ENCODE results near the gene NTMT1. TPM values are rescaled to one million over a fixed set of nuclear protein-coding genes. Genes with fewer than 3 reads are reported as not detected.
"Not testable (repeated sequence)": the region's sequence is repeated elsewhere in the genome, so short reads cannot be mapped to it uniquely, and the experiment has no call there.

Gene NTMT1
- total RNA-seq, 1 experiment from 2014 or later, result 46.5 TPM

DNA sequence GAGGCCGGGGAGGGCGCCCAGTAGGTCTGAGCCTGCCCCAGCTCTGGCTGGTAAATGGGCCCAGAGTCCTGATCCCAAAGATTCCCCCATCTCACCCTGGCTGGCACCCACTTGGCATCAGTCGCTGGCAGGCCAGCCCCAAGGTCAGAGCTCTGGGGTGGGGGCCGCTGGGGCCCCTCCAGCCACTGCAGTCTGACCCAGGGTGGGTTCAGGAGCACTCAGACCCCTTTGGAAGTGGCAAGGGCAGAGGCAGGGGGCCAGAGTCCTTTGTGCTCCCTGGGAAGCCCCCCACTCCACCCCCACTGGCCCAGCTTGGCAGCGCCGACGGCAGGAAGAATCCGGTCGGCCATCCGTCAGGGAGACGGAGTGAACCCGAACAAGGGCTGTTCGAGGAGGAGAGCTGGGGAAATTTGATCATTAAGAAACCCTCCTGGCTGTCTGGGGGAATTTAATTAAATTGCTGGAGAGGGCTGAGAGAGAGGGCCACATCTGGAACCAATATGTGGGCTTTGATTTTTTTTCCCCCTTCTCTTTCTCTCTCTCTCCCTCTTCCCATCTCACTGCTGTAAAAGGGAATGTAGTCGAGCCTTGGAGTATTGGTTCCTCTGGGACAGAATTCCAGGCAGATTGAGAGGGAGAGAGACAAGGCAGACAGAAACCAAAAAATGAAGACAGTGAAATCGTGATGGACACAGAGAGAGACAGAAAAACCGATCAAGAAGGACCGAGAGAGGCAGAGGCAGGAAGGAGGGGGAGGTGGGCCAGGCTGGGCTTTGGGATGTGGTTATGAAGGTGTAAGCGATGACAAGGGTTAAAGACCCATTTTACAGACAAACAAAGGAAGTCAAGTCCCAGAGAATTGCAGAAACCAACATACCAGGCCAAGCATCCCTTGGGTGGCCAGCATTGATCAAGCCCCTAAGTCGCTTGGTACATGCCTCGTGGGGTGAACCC, 24.0 kb downstream of the NTMT1 start:
- no peak for DNase-seq (ENCODE audit: extremely low read depth, low read depth)

DNA sequence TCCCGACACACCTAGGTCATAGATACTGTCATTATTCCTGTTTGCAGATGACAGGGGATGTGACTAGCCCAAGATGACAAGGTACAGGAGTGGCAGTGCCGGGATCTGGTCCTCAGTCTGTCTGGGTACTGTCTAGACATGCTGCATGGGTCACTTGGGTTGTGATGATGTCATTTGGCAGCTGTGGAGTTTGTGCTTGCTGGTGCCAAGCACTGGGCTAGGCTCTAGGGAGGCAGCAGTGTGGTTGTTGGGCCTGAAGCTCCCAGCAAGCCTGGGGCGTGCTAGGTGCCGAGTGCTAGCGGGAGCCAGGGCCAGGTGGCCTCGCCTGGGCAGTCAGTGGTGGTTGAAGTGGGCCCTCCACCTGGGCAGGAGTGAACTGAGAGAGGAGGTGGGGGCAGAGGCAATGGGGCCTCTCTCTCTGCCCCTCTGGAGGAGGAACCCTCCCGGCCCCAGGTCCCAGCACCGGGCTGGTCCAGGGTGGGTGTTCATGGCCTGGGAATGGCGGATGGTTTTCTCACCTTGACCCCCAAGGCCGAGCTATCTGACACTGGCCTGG, 24.8 kb downstream of the NTMT1 start:
- DNase-seq (ENCODE audit: extremely low read depth, low read depth), result no peak

DNA sequence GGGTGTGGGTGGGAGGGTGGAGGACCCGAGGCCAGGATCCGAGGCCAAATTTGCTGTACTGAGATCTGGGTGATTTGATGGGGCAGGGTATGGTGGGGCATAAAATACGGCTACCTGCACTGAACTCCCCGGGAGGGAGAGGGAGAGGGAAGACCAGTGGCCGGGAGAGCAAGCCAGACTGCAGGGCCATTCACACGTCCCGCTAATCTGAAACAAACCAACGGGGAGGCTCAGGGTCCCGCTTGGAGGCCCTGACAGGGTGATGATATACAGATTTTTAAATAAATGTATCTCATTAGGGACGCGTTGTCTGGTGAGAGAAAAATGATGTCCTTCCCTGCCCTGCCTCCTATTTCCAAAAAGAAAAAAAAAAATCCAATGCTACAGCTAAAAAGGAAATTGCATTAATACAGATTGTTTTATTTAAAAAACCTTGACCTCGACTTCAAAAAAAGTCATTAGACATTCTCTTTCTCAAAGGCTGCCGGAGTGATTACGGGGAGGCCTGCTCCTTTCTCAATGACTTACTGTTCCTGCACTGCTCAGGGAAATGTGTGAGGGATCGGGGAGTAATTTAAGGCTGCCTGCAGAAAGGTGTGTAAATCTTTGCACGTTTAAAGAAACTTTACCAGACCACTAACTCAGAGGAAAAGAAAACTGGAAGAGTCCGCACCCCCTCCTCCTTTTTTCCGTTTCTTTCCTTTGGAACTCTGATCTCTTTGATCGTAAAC, 28.0 kb downstream of the NTMT1 start:
- DNase-seq (ENCODE audit: extremely low read depth, low read depth), result no peak

GRCh38 chr9:129654554-129655040, 28.6 kb downstream of the NTMT1 start:
- DNase-seq (ENCODE audit: extremely low read depth, low read depth), result no peak

- no peak for DNase-seq (ENCODE audit: extremely low read depth, low read depth)
Measured at GRCh38 chr9:129655154-129655553, 29.2 kb downstream of the NTMT1 start.

GRCh38 chr9:129655696-129656095, 29.7 kb downstream of the NTMT1 start:
- DNase-seq (ENCODE audit: extremely low read depth, low read depth), result no peak

GRCh38 chr9:129656795-129657390, 30.9 kb downstream of the NTMT1 start:
- peak; percentile 85 for DNase-seq (ENCODE audit: extremely low read depth, low read depth)

DNA sequence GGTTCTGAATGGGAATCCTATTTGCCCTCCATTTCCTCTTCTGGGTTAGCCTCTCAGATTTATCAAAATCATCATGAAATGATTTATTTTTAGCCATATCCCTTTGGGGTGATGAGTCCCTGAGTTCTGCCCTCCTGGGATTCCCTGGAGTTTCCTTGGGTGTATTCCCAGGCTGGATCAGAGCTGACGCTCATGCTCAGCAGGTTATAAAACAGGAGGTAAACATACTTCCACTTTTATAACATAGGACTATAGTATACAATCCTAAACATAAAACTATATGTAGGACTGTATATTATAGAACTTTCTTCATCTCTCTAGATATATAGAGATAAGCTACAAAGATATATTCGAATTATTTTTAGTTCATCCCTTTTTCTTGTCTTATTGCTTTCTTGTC, 35.1 kb downstream of the NTMT1 start:
- no peak for DNase-seq (ENCODE audit: extremely low read depth, low read depth)

DNA sequence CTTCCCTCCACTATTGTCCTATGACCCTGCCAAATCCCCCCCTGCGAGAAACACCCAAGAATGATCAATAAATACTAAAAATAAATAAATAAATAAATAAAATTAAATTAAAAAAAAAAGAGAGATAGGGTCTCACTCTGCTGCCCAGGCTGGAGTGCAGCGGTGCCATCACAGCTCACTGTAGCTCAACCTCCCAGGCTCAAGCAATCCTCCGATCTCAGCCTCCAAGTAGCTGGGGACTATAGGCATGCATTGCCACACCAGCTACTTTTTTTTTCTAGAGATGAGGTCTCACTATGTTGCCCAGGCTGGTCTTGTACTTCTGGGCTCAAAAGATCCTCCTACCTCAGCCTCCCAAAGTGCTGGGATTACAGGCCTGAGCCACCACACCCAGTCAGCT, 36.3 kb downstream of the NTMT1 start:
- not testable (repeated sequence) for DNase-seq (ENCODE audit: extremely low read depth, low read depth)

GRCh38 chr9:129664746-129665388, 38.9 kb downstream of the NTMT1 start:
- no peak for DNase-seq (ENCODE audit: extremely low read depth, low read depth)

GRCh38 chr9:129665389-129665775, 39.4 kb downstream of the NTMT1 start, which contains the start of gene PRRX2:
PRRX2 (plus strand) TSS chr9:129665647; CDS start chr9:129665868, 221 bp downstream.
- peak; percentile 15 for DNase-seq (ENCODE audit: extremely low read depth, low read depth)

GRCh38 chr9:129665814-129666520, 40.0 kb downstream of the NTMT1 start:
- DNase-seq (ENCODE audit: extremely low read depth, low read depth), result no peak

GRCh38 chr9:129666575-129666974, 40.6 kb downstream of the NTMT1 start:
- DNase-seq (ENCODE audit: extremely low read depth, low read depth), result no peak

GRCh38 chr9:129667378-129667777, 41.4 kb downstream of the NTMT1 start:
- DNase-seq (ENCODE audit: extremely low read depth, low read depth), result no peak

GRCh38 chr9:129667850-129668249, 41.9 kb downstream of the NTMT1 start:
- no peak for DNase-seq (ENCODE audit: extremely low read depth, low read depth)

DNA sequence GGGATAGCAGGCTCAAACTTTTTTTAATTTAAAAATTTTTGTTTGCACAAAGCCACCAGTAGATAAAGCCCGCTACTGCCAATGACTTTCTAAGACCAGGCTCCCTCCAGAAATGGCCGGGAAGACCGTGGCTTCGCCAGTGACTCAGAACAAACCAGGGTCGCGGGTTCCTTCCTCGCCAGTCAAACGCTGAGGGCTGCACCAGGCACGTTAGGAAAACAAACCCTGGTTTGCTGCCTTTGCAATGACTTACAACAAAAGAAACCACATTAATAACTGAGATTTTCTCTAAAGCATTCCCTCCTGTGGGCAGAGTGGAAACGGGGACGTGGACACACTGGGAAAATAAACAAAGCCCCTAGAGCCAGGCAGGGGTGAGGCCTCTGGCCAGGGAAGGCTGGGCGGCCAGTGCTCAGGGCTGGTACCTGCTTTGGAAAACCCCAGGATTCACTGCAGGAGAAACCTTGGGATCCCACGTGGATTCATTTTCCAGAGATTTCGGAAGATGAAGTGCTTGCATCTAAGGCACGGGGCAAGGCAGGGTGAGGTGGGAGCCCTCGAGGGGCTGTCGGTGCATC, 43.3 kb downstream of the NTMT1 start:
- no peak for DNase-seq (ENCODE audit: extremely low read depth, low read depth)

DNA sequence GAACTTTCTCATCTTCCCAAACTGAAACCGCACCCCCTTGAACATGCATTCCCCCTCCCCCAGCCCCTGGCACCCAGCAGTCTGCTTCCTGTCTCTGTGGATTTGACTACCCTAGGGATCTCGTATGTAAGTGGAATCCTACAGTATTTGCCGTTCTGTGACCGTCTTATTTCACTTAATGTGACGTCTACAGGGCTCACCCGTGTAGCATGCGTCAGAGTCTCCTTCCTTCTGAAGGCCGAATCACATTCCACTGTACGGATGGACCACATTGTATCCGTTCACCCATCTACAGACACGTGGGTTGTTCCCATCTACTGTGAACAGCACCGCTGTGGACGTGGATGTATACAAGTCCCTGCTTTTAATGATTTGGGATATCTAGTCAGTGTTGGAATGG, 44.0 kb downstream of the NTMT1 start:
- DNase-seq (ENCODE audit: extremely low read depth, low read depth), result no peak

- DNase-seq (ENCODE audit: extremely low read depth, low read depth), result no peak
Measured at GRCh38 chr9:129671065-129671464, 45.1 kb downstream of the NTMT1 start.

DNA sequence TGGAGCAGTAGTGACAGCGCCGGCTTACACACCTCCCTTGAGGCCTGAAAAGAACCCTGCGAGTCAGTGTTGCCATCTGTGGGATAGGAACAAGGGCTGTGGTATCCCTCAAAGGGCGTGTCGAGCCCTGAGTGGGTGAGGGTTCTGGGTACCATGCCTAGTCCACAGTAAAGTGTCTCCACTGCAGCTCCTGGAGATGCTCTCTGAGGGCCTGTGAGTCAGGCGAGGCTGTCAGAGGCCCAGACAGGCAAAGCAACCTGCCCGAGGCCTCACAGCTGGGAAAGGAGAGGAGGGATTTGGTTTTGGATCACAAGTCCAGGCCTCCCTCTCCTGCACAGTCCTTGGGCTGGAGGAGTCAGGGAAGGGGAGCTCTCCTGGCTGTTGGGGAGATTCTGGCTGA, 45.6 kb downstream of the NTMT1 start:
- no peak for DNase-seq (ENCODE audit: extremely low read depth, low read depth)

Measured in NCI-H460 (cell line).